Activated CD8-positive, alpha-beta memory T cell treated with anti-CD3 and anti-CD28 coated beads, Interleukin-2, amount 50 U/mL, for 48 hours (primary cell): ENCODE data around the gene LIMK1.

ENCODE experiments used
- DNase-seq: peaks from one replicate; pipeline ENCODE4 v3.0.0-alpha.2; 2020

The LIMK1 gene

DNA sequence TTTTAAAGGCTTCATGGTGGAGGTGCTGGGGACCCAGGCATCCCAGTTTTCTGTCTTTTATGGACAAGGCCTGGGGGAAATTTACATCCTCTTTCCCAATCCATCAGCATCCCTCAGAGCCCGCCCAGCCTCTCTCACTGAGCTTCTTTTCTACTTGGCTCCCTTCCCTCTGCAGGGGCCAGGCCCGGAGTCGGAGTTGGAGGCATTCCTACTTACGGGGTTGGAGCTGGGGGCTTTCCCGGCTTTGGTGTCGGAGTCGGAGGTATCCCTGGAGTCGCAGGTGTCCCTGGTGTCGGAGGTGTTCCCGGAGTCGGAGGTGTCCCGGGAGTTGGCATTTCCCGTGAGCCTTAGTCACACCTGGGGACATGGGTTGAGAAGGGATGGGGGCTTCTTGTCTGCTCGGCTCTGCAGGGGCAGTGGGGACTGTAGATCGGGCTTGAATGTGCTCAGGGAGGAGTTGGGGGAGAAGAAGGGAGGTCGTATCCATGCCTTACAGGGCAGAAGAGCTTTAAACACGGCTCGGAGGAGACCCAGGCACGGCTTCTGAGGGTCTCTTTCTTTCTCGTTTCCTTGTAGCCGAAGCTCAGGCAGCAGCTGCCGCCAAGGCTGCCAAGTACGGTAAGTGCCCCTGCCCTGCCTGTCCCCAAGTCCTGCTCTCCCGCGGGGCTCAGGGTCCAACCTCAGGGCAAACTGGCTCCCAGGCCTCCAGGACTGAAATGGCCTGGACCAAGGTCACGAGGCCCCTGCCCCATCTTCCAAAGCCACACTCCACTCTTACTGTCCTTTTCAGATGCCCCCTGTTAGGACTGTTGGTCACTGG is 27.3 kb upstream of the LIMK1 start:
- no peak for DNase-seq

DNA sequence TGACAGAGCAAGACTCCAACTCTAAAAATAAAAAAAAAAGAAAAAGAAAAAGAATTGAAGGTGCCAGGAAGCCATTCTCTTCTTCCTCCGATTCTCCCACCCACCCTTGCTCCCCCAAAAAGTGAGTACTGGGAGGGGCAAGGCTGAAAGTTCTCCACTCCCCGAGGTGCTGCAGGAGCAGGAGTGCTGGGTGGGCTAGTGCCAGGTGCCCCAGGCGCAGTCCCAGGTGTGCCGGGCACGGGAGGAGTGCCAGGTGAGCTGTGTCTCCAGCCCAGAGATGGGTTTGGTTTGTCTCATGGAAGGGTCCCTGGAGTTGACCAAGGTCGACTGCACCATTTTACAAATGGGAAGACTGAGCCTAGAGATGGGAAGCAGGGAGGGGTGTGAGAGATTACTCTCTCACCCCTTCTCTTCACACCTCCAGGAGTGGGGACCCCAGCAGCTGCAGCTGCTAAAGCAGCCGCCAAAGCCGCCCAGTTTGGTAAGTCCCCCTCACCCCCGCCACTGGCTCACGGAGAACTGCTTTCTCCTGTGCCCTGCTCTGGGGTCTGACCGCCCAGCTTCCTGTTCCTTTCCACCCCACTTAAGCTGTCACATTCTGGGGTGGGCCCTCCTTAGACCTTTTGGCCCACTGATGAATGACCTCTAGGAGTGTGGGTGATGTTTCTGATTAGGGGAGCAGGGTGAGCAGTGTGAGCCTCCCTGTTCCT is 26.2 kb upstream of the LIMK1 start:
- no peak for DNase-seq

- DNase-seq: no peak
Observed at GRCh38 chr7:74057987-74058386, 25.6 kb upstream of the LIMK1 start.

GRCh38 chr7:74058486-74058885 is 25.1 kb upstream of the LIMK1 start:
- DNase-seq: no peak

- no peak for DNase-seq
Observed at GRCh38 chr7:74059037-74059436, 24.6 kb upstream of the LIMK1 start.

- DNase-seq: no peak
Observed at GRCh38 chr7:74059681-74060588, 23.7 kb upstream of the LIMK1 start.

- DNase-seq: peak; percentile 65
Observed at GRCh38 chr7:74061840-74062539, 21.6 kb upstream of the LIMK1 start.

DNA sequence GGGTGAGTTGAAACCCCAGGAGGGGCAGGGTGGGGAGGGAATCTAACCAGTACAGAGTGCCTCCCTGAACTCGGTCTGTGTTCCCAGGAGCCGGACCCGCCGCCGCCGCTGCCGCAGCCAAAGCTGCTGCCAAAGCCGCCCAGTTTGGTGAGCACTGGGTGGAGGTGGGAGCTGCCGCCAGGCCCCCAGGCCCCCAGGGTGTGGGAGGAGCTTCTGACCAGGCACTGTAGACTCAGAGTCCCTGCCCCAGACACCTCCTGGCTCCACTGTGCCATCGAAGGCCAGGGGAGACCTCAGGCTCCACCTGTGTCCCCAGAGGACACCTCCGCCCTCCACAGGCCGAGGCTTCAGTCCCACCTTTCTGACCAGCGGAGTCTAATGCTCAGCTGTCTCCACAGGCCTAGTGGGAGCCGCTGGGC is 20.4 kb upstream of the LIMK1 start:
- DNase-seq: no peak

DNA sequence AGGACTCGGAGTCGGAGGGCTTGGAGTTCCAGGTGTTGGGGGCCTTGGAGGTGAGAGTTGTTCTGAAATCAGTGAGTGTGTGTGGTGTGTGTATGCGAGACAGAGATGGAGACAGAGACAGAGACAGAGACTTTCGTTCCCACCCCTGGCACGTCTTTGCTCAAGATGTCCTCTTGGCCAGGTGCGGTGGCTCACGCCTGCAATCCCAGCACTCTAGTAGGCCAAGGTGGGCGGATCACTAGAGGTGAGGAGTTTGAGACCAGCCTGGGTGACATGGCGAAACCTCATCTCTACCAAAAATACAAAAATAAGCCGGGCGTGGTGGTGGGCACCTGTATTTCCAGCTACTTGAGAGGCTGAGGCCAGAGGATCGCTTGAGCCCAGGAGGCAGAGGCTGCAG is 20.0 kb upstream of the LIMK1 start:
- no peak for DNase-seq

DNA sequence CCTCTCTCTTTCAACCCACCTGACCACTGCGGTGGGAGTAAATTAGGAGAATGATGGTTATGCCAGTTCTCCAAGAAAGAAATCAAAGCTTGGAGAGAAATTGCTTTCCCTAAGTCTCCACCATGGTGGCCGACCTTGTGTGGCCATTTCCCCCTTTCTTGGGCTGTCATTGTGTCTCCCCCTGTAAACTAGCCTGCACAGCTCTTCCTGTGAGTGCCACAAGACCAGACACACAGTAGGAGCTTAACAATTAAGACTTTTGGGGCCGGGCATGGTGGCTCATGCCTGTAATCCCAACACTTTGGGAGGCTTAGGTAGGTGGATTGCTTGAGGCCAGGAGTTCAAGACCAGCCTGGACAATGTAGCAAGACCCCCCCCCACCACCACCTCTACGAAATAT is 18.9 kb upstream of the LIMK1 start:
- no peak for DNase-seq

- no peak for DNase-seq
Observed at GRCh38 chr7:74066626-74067025, 17.0 kb upstream of the LIMK1 start.

GRCh38 chr7:74068378-74069085 is 15.1 kb upstream of the LIMK1 start:
- no peak for DNase-seq

DNA sequence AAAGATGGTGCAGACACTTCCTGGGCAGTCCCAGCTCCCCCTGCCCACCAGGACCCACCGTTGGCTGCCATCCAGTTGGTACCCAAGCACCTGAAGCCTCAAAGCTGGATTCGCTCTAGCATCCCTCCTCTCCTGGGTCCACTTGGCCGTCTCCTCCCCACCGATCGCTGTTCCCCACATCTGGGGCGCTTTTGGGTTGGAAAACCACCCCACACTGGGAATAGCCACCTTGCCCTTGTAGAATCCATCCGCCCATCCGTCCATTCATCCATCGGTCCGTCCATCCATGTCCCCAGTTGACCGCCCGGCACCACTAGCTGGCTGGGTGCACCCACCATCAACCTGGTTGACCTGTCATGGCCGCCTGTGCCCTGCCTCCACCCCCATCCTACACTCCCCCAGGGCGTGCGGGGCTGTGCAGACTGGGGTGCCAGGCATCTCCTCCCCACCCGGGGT is 14.5 kb upstream of the LIMK1 start:
- DNase-seq: no peak

DNA sequence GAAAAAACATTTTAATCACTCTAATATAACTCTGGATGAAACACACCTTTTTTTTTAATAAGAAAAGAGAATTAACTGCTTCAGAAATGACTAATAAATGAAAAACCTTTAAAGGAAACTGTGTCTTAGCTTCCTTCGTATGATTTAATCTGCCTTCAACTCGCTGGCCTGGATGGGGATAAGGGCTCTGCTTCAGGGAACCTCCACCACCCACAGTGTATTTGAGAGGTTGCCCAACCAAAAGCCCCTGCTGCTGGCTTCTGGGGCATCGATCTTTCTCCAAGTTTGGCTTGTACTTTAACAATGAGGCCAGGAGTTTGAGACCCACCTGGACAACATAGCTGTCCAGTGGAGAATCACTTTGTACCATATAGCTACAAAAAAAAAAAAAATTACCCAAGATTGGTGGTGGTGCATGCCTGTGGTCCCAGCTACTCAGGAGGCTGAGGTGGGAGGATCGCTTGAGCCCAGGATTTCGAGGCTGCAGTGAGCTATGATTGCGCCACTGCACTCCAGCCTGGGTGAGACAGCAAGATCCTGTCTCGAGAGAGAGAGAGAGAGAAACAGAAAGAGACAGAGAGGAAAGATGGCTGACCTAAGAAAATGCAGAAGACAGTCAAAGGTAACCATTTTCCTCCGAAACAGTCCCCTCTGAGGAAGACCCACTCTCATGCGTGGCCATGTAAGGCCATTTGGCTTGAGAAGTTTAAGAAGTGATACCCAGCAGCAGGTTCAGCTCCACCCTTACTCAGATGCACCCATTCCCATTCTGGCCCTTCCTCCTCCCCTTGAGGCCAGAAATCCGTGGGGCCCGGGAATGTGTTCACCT is 13.6 kb upstream of the LIMK1 start:
- no peak for DNase-seq

- DNase-seq: no peak
Observed at GRCh38 chr7:74070619-74070921, 13.0 kb upstream of the LIMK1 start.

- no peak for DNase-seq
Observed at GRCh38 chr7:74071121-74071520, 12.5 kb upstream of the LIMK1 start.

DNA sequence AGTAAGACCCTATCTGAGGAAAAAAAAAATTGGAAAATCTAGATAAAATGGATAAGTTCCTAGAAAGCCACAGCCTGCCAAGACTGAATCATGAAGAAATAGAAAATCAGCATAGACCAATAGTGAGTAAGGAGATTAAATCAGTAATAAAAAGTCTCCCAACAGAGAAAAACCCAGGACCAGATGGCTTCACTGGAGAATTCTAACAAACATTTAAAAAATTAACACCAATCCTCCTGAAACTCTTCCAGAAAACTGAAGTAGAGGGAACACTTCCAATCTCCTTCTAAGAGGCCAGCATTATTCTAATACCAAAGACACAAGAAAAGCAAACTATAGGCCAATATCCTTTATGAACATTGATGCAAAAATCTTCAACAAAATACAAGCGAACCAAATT is 8.8 kb upstream of the LIMK1 start:
- DNase-seq: no peak

- no peak for DNase-seq
Observed at GRCh38 chr7:74078461-74078860, 5.1 kb upstream of the LIMK1 start.

DNA sequence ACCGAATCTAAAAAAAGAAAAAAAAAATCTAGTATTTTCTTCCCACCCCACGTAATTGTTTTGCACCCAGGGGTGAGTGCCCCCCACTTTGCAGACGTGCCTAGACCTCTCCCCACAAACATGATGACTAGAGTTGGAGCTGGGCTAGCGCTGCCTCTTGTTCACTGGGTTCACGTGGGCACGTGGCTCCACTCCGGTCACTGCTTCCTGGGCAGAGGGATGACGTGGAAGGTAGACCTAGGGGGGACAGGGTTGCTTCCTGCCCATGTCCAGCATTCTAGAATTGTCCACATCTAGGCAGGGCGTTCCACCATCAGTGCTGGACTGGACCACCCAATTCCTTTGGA is 861 bp upstream of the LIMK1 start:
- no peak for DNase-seq

- peak; percentile 70 for DNase-seq
Observed at GRCh38 chr7:74083928-74084721, 521 bp downstream of the LIMK1 start.
